OCI-LY7 (cell line): ENCODE data around the gene PPP1CA. TPM values are rescaled to one million over a fixed set of nuclear protein-coding genes. Genes with fewer than 3 reads are reported as not detected.

Experiments used
- BruUV-seq: library from RNA; stranded (reverse); fragments of 400-500 nt; replicated peaks from 2 replicates; lab custom pipeline; 2021; lab: Mats Ljungman, UMichigan
- CTCF ChIA-PET: fragments of 300-600 bp; sonication (Branson Sonifier 250); formaldehyde crosslinking; loops from one replicate; lab custom pipeline; 2022; ENCODE audit warnings: antibody characterized with exemption; ENCODE audit not compliant: unreplicated experiment; lab: Charles Lee
- POLR2A ChIA-PET: fragments of 300-600 bp; sonication (Branson Sonifier 250); formaldehyde crosslinking; loops from one replicate; lab custom pipeline; 2022; ENCODE audit warnings: antibody characterized with exemption; lab: Charles Lee
- DNase-seq: peaks from one replicate; pipeline ENCODE4 v3.0.0-alpha.2; 2015; ENCODE audit warnings: low spot score
- H2AFZ ChIP-seq: fragments of 200-600 bp; sonication (generic), shearing (Covaris generic); 2 replicates; pipeline ENCODE4 v1.6.1; 2014; ENCODE audit warnings: mild to moderate bottlenecking, antibody characterized with exemption, low read length, moderate library complexity
- H3K27ac ChIP-seq: fragments of 200-600 bp; sonication (generic); 2 replicates; pipeline ENCODE4 v1.5.1; 2014; ENCODE audit warnings: mixed run types, low read depth, mild to moderate bottlenecking, moderate library complexity, low read length, inconsistent platforms; ENCODE audit not compliant: poor library complexity, severe bottlenecking
- H3K36me3 ChIP-seq: fragments of 200-600 bp; sonication (generic); 2 replicates; pipeline ENCODE4 v1.6.1; 2014; ENCODE audit warnings: mild to moderate bottlenecking, antibody characterized with exemption, low read length, moderate library complexity, mixed read lengths; ENCODE audit not compliant: insufficient read depth
- H3K4me1 ChIP-seq: fragments of 200-600 bp; sonication (generic); 2 replicates; pipeline ENCODE4 v1.5.1; 2014; ENCODE audit warnings: mild to moderate bottlenecking, low read length; ENCODE audit not compliant: insufficient read depth, poor library complexity, severe bottlenecking
- H3K4me2 ChIP-seq: fragments of 200-600 bp; sonication (generic); 2 replicates; pipeline ENCODE4 v1.6.1; 2014; ENCODE audit warnings: mild to moderate bottlenecking, low read length
- H3K4me3 ChIP-seq: fragments of 200-600 bp; sonication (generic); 2 replicates; pipeline ENCODE4 v1.5.1; 2014; ENCODE audit warnings: mild to moderate bottlenecking, low read depth, low read length; ENCODE audit not compliant: poor library complexity, severe bottlenecking
- H3K79me2 ChIP-seq: fragments of 200-600 bp; sonication (generic); 2 replicates; pipeline ENCODE4 v1.6.1; 2016; ENCODE audit warnings: low read depth, mild to moderate bottlenecking, low read length, moderate library complexity, mixed read lengths; ENCODE audit not compliant: insufficient read depth
- H3K9me2 ChIP-seq: fragments of 200-600 bp; sonication (generic); 2 replicates; pipeline ENCODE4 v1.6.1; 2016; ENCODE audit warnings: mild to moderate bottlenecking, low read length, mixed read lengths; ENCODE audit not compliant: insufficient read depth
- H3K9me3 ChIP-seq: fragments of 200-600 bp; sonication (generic); 2 replicates; pipeline ENCODE4 v1.6.1; 2014; ENCODE audit warnings: mild to moderate bottlenecking, mixed run types, low read length, mixed read lengths
- H4K20me1 ChIP-seq: fragments of 200-600 bp; sonication (generic); 2 replicates; pipeline ENCODE4 v1.6.1; 2014; ENCODE audit warnings: mild to moderate bottlenecking, antibody characterized with exemption, low read length, moderate library complexity, mixed read lengths; ENCODE audit not compliant: insufficient read depth
- EZH2phosphoT487 ChIP-seq: fragments of 200-600 bp; sonication (generic); IDR thresholded peaks from 2 replicates; pipeline ENCODE4 v1.6.1; 2018; ENCODE audit warnings: low read depth, borderline replicate concordance, mild to moderate bottlenecking, mixed run types, antibody characterized with exemption, low read length, moderate library complexity, mixed read lengths
- intact Hi-C: fragments of 100-400 bp; cut with micrococcal nuclease; formaldehyde crosslinking; loops from one replicate; pipeline ENCODE4 v1.10.0; 2022; ENCODE audit not compliant: unreplicated experiment
- total RNA-seq, 2 experiments: library from RNA; depleted of rRNA in 1 of 2; stranded (reverse); fragments of >200 nt in 1 of 2; shearing (Covaris generic) in 1 of 2; gene quantifications; 2 replicates each; pipeline ENCODE4 v1.2.3, GENCODE V29; 2014 to 2022
- TF ChIP-seq, protein P1 (sequence below): fragments of 200-600 bp; sonication (generic); conservative IDR thresholded peaks from 2 replicates; pipeline ENCODE4 v1.5.1; 2014; ENCODE audit warnings: mild to moderate bottlenecking, antibody characterized with exemption, low read length, moderate library complexity, mixed read lengths

The PPP1CA gene
- total RNA-seq, 2 experiments from 2014 or later: 210 to 311 TPM

GRCh38 chr11:67398661-67399563 is 2.7 kb downstream of the PPP1CA start:
- Histone ChIP-seq H3K9me2 (no peaks in the 10 kb centered on the region), H3K27ac (no peak overlapping the region), H2AFZ (no peak overlapping the region), H3K4me1 (peaks cover 44% of the 10 kb centered on the region), H3K4me2 (peak overlapping the region; percentile 21; the same call in 1 of the 2 replicates), H3K79me2 (peaks cover 16% of the 10 kb centered on the region), H3K9me3 (no peaks in the 10 kb centered on the region), H3K36me3 (peaks cover 64% of the 10 kb centered on the region), H3K4me3 (no peak overlapping the region), H4K20me1 (0 out of 2 replicates have a peak, but pooled peaks cover 7% of the 10 kb centered on the region)
- ChIA-PET POLR2A (interaction anchor here (0.8 kb wide), 1 partner anchor 44 kb away, joined by 3 read pairs; no protein-coding TSS in a partner anchor), CTCF (interaction anchor here (0.6 kb wide), 1 partner anchor 45 kb away, joined by 3 read pairs; no protein-coding TSS in a partner anchor)
- intact Hi-C loops: no loop called here
- TF ChIP-seq, protein P1, sequence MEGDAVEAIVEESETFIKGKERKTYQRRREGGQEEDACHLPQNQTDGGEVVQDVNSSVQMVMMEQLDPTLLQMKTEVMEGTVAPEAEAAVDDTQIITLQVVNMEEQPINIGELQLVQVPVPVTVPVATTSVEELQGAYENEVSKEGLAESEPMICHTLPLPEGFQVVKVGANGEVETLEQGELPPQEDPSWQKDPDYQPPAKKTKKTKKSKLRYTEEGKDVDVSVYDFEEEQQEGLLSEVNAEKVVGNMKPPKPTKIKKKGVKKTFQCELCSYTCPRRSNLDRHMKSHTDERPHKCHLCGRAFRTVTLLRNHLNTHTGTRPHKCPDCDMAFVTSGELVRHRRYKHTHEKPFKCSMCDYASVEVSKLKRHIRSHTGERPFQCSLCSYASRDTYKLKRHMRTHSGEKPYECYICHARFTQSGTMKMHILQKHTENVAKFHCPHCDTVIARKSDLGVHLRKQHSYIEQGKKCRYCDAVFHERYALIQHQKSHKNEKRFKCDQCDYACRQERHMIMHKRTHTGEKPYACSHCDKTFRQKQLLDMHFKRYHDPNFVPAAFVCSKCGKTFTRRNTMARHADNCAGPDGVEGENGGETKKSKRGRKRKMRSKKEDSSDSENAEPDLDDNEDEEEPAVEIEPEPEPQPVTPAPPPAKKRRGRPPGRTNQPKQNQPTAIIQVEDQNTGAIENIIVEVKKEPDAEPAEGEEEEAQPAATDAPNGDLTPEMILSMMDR: no peak
- TF ChIP-seq EZH2phosphoT487: no peak
- no peak for DNase-seq
- no TSS peak for BruUV-seq

- Histone ChIP-seq H3K4me3 (no peak overlapping the region), H3K4me2 (no peak overlapping the region), H4K20me1 (0 out of 2 replicates have a peak, but pooled peaks cover 7% of the 10 kb centered on the region), H3K36me3 (peaks cover 72% of the 10 kb centered on the region), H3K9me3 (no peaks in the 10 kb centered on the region), H3K79me2 (peaks cover 14% of the 10 kb centered on the region), H3K4me1 (peaks cover 39% of the 10 kb centered on the region), H3K27ac (no peak overlapping the region), H2AFZ (no peak overlapping the region), H3K9me2 (no peaks in the 10 kb centered on the region)
- ChIA-PET POLR2A (no interaction called here), CTCF (no interaction called here)
- DNase-seq: peak; percentile 5
- BruUV-seq: TSS peak; percentile 95
- no peak for TF ChIP-seq EZH2phosphoT487
- TF ChIP-seq, protein P1: no peak
- intact Hi-C loops: no loop called here
These were observed 3.5 kb downstream of the PPP1CA start for GRCh38 chr11:67397986-67398660.
